ENCODE results near the gene CXorf65. TPM values are rescaled to one million over a fixed set of nuclear protein-coding genes. Genes with fewer than 3 reads are reported as not detected.

Gene CXorf65
- total RNA-seq, 4 donors from 2014 or later = not detected

GRCh38 chrX:71105628-71106027 is 912 bp downstream of the CXorf65 start:
- DNase-seq (ENCODE audit: low spot score in 2 of 2) = no peak
- Histone ChIP-seq H3K27me3 (no peaks in the 10 kb centered on the region), H3K4me3 (no peak overlapping the region), H3K4me1 (peaks cover 4% of the 10 kb centered on the region), H3K27ac (no peak overlapping the region), H3K9me3 (no peaks in the 10 kb centered on the region), H3K36me3 (no peaks in the 10 kb centered on the region)
- no peak for TF ChIP-seq EP300 (IDR thresholded peaks at IDR 0.05)
- TF ChIP-seq POLR2AphosphoS5 (IDR thresholded peaks at IDR 0.05) = no peak
- TF ChIP-seq CTCF (IDR thresholded peaks at IDR 0.05) = no peak
- TF ChIP-seq POLR2A (IDR thresholded peaks at IDR 0.05) = no peak
- 81% methylated on average over 3 of the region's 3 CpGs for WGBS

GRCh38 chrX:71103110-71103983 is 3.2 kb downstream of the CXorf65 start:
- 30% methylated on average over 10 of the region's 10 CpGs for WGBS

GRCh38 chrX:71102292-71102691 is 4.2 kb downstream of the CXorf65 start:
- H3K4me3 ChIP-seq = no peak overlapping the region
- H3K36me3 ChIP-seq = no peaks in the 10 kb centered on the region
- no peaks in the 10 kb centered on the region for H3K9me3 ChIP-seq
- TF ChIP-seq POLR2A (IDR thresholded peaks at IDR 0.05) (no peak), EP300 (IDR thresholded peaks at IDR 0.05) (no peak), CTCF (IDR thresholded peaks at IDR 0.05) (no peak), POLR2AphosphoS5 (IDR thresholded peaks at IDR 0.05) (no peak)
- no peaks in the 10 kb centered on the region for H3K27me3 ChIP-seq
- 66% methylated on average over 3 of the region's 3 CpGs for WGBS
- H3K4me1 ChIP-seq = peaks cover 8% of the 10 kb centered on the region
- no peak for DNase-seq (ENCODE audit: low spot score in 2 of 2)
- H3K27ac ChIP-seq = no peak overlapping the region

More at GRCh38 chrX:71103110-71103983, 3.2 kb downstream of the CXorf65 start:
- H3K27ac ChIP-seq = no peak overlapping the region
- no peak overlapping the region for H3K4me3 ChIP-seq
- H3K36me3 ChIP-seq = no peaks in the 10 kb centered on the region
- H3K27me3 ChIP-seq = no peaks in the 10 kb centered on the region
- H3K9me3 ChIP-seq = no peaks in the 10 kb centered on the region
- no peak for TF ChIP-seq EP300 (IDR thresholded peaks at IDR 0.05)
- TF ChIP-seq POLR2AphosphoS5 (IDR thresholded peaks at IDR 0.05) = no peak
- TF ChIP-seq CTCF (IDR thresholded peaks at IDR 0.05) = no peak
- no peak for TF ChIP-seq POLR2A (IDR thresholded peaks at IDR 0.05)
- DNase-seq (ENCODE audit: low spot score in 2 of 2) = no peak
- peaks cover 4% of the 10 kb centered on the region for H3K4me1 ChIP-seq

- Histone ChIP-seq H3K4me1 (peaks cover 17% of the 10 kb centered on the region), H3K27me3 (no peaks in the 10 kb centered on the region), H3K36me3 (no peaks in the 10 kb centered on the region), H3K27ac (no peak overlapping the region), H3K4me3 (no peak overlapping the region), H3K9me3 (no peaks in the 10 kb centered on the region)
- no peak for DNase-seq (ENCODE audit: low spot score in 2 of 2)
- WGBS = 64% methylated on average over 30 of the region's 31 CpGs
- TF ChIP-seq CTCF (IDR thresholded peaks at IDR 0.05) (no peak), POLR2AphosphoS5 (IDR thresholded peaks at IDR 0.05) (no peak)
Observed at GRCh38 chrX:71100581-71101505, 5.7 kb downstream of the CXorf65 start.

GRCh38 chrX:71099736-71100135 is 6.8 kb downstream of the CXorf65 start:
- Histone ChIP-seq H3K27ac (no peak overlapping the region), H3K9me3 (no peaks in the 10 kb centered on the region), H3K4me1 (peaks cover 24% of the 10 kb centered on the region), H3K4me3 (no peak overlapping the region), H3K27me3 (no peaks in the 10 kb centered on the region), H3K36me3 (no peaks in the 10 kb centered on the region)
- WGBS = 58% methylated on average over 3 of the region's 4 CpGs
- TF ChIP-seq CTCF (IDR thresholded peaks at IDR 0.05) (no peak), EP300 (IDR thresholded peaks at IDR 0.05) (no peak), POLR2A (IDR thresholded peaks at IDR 0.05) (no peak), POLR2AphosphoS5 (IDR thresholded peaks at IDR 0.05) (no peak)
- no peak for DNase-seq (ENCODE audit: low spot score in 2 of 2)
